ENCODE results near the gene ZNF362. TPM values are rescaled to one million over a fixed set of nuclear protein-coding genes. Genes with fewer than 3 reads are reported as not detected.
A peak's percentile ranks its signal among the peaks of the same experiment; 100 is the strongest.

ZNF362 gene
- total RNA-seq, 2 donors from 2014 or later = 25.3 to 55.4 TPM

DNA sequence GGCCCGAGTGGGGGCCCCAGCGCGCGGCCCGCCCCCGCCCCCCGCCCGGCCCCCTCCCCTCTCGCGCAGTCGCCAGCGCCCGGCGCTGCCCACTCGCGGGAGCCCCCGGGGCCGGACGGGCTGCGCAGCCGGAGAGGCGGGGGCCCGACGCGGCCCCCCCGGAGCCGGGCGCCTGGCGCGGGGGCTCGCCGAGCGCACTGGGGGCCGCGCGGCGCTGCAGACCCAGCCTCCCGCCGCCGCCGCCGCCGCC, 146 bp upstream of the ZNF362 start:
- H3K36me3 ChIP-seq = no peaks in the 10 kb centered on the region
- no peak overlapping the region for H3K27ac ChIP-seq
- no peaks in the 10 kb centered on the region for H3K27me3 ChIP-seq (replicated peaks; ENCODE audit: insufficient read depth)
- TF ChIP-seq, protein P1, sequence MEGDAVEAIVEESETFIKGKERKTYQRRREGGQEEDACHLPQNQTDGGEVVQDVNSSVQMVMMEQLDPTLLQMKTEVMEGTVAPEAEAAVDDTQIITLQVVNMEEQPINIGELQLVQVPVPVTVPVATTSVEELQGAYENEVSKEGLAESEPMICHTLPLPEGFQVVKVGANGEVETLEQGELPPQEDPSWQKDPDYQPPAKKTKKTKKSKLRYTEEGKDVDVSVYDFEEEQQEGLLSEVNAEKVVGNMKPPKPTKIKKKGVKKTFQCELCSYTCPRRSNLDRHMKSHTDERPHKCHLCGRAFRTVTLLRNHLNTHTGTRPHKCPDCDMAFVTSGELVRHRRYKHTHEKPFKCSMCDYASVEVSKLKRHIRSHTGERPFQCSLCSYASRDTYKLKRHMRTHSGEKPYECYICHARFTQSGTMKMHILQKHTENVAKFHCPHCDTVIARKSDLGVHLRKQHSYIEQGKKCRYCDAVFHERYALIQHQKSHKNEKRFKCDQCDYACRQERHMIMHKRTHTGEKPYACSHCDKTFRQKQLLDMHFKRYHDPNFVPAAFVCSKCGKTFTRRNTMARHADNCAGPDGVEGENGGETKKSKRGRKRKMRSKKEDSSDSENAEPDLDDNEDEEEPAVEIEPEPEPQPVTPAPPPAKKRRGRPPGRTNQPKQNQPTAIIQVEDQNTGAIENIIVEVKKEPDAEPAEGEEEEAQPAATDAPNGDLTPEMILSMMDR (IDR thresholded peaks at IDR 0.05) = no peak
- H3K4me1 ChIP-seq (ENCODE audit: control insufficient read depth in 1 of 2, low read depth in 2 of 2) = peaks cover 30 to 42% of the 10 kb centered on the region in 2 donors
- H3K9me3 ChIP-seq = no peaks in the 10 kb centered on the region
- no peak for DNase-seq (ENCODE audit: low spot score)
- H3K4me3 ChIP-seq = no peak overlapping the region
- peak; percentile 0 for ATAC-seq (ENCODE audit: insufficient number of reproducible peaks, low FRiP score, low read depth)

DNA sequence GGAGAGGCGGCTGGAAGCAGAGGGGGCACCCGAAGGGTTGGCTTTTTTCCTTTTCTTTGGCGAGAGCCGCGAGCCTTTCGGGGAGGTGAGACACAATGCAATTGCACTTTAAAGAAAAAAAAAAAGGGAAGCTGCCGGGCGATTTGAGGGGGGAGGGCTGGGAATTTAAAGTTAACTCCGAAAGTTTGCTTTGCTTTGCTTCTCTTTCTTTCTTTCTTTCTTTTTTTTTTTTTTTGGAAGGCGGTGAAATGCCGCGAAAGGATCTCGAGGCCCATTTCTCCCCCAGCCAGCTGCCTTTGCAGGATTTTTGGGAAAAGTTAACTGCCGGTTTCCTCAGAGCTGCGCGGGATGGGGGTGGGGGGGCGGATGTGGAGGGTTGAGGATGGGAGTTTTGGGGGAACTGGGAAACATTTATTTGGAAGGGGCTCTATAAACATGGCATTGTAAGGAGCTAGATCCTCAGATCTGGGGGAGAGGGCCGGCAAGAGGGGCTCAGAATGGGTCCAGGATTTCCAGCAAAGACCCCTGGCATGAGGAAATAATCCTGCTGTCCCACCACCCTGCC, 997 bp downstream of the ZNF362 start:
- H3K36me3 ChIP-seq = no peaks in the 10 kb centered on the region

DNA sequence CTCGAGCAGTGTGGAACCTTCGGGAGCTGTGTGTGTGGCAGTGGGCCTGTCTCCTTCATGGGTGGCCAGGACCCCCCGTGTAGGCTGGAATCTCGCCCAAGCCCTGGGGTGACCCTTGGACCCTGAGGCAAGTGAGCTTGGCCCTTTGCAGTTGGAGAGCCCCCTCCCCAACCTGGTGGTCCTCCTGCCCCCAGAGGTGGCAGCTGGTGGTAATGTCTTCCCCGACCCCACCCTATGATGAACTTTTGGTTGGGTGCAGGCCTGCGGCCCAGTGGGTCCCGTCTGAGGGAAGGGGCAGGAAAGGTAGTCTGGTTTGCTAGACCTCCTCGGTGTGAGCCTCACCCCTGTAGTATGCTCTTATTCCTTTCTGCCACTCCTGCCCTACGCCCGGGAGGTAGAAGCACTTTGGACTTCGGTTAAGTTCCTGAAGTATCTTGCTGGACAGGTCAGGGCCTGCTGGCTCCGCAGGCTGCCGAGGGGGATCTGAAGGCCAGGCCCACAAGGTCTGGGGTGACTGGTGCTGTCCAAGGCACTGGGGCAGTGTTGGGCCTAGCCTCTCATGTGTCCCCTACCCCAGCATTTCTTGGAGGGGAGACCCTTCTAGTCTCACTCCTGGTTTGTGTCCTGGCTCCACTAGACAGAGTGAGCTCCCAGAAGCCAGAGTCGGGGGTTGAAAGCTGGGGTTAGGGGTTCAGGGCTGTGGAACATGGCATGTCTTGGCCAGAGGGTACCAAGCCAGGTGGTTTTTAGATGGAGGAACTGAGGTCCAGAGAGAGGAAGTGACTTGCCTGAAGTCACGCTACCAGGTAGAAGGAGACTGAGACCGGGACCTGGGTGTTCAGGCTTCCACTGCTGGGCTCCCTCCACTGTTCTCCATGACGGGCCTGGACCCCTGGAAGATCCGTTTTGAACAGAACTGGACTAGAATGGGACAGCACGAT, 1.8 kb downstream of the ZNF362 start:
- no peak for ATAC-seq (ENCODE audit: insufficient number of reproducible peaks, low FRiP score, low read depth)

More for the DNA sequence above, 997 bp downstream of the ZNF362 start:
- DNase-seq (ENCODE audit: low spot score) (no peak), ATAC-seq (ENCODE audit: insufficient number of reproducible peaks, low FRiP score, low read depth) (no peak)
- TF ChIP-seq, protein P1 (IDR thresholded peaks at IDR 0.05) = no peak
- H3K27me3 ChIP-seq (replicated peaks; ENCODE audit: insufficient read depth) = no peaks in the 10 kb centered on the region
- H3K27ac ChIP-seq = peak overlapping the region; percentile 92 to 99
- peaks cover 32 to 52% of the 10 kb centered on the region in 2 donors for H3K4me1 ChIP-seq (ENCODE audit: control insufficient read depth in 1 of 2, low read depth in 2 of 2)
- no peaks in the 10 kb centered on the region for H3K9me3 ChIP-seq
- peak overlapping the region; percentile 79 for H3K4me3 ChIP-seq

DNA sequence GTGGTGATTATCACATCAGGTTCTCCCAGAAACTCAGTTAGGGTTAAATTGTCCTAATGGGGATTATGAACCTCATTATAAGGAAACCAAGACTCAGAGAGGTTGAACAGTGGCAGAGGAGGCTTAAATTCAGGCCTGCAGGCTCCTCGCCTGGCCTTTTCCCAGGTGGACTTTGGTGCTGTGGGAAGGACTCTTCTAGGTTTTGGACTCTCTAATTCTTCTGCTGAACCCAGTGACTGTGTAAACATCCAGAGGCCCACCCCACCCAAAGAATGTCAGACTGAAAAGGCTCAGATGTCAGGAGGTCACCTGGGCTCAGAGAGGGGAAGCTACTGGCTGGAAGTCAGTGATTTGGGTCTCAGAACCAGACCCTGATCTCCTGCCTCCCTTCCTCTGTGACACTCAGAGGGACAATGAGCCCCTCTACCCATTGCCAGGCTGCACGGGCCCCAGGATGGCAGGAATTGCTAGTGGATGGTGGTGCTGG, 2.5 kb downstream of the ZNF362 start:
- TF ChIP-seq, protein P1 (IDR thresholded peaks at IDR 0.05) = no peak
- H3K4me3 ChIP-seq = peak overlapping the region; percentile 79
- ATAC-seq (ENCODE audit: insufficient number of reproducible peaks, low FRiP score, low read depth) (no peak), DNase-seq (ENCODE audit: low spot score) (no peak)
- H3K27me3 ChIP-seq (replicated peaks; ENCODE audit: insufficient read depth) = no peaks in the 10 kb centered on the region
- no peaks in the 10 kb centered on the region for H3K9me3 ChIP-seq
- peaks cover 40 to 68% of the 10 kb centered on the region in 2 donors for H3K4me1 ChIP-seq (ENCODE audit: control insufficient read depth in 1 of 2, low read depth in 2 of 2)
- H3K36me3 ChIP-seq = no peaks in the 10 kb centered on the region
- H3K27ac ChIP-seq = peak overlapping the region; percentile 92 to 99

More for the DNA sequence above, 1.8 kb downstream of the ZNF362 start:
- no peaks in the 10 kb centered on the region for H3K36me3 ChIP-seq
- H3K4me3 ChIP-seq = peak overlapping the region; percentile 79
- H3K27me3 ChIP-seq (replicated peaks; ENCODE audit: insufficient read depth) = no peaks in the 10 kb centered on the region
- peaks cover 36 to 60% of the 10 kb centered on the region in 2 donors for H3K4me1 ChIP-seq (ENCODE audit: control insufficient read depth in 1 of 2, low read depth in 2 of 2)
- no peak for DNase-seq (ENCODE audit: low spot score)
- TF ChIP-seq, protein P1 (IDR thresholded peaks at IDR 0.05) = no peak
- H3K27ac ChIP-seq = peak overlapping the region; percentile 92 to 99
- no peaks in the 10 kb centered on the region for H3K9me3 ChIP-seq

DNA sequence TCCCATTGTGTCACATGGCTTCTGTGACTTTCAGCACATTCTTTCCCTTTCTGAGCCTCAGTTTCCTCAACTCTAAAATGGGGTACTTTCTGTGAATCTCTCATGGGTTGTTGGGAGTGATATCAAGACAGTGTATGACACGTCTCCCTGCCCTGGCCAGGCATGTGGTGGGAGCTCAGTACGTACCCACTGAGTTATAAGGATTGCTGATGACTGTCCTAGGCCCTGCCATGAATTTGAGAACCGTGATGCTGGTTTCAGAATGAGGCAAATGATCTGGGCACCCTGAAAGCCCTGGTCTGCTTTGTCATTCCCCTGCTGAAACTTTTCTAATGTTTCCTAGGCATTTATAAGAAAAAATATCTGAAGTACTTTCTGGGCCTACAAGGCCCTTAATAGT, 3.6 kb downstream of the ZNF362 start:
- H3K4me1 ChIP-seq (ENCODE audit: control insufficient read depth in 1 of 2, low read depth in 2 of 2) = peaks cover 46 to 78% of the 10 kb centered on the region in 2 donors
- no peak for DNase-seq (ENCODE audit: low spot score)

More for the DNA sequence above, 3.6 kb downstream of the ZNF362 start:
- ATAC-seq (ENCODE audit: insufficient number of reproducible peaks, low FRiP score, low read depth) = no peak
- H3K4me3 ChIP-seq = no peak overlapping the region
- H3K9me3 ChIP-seq = no peaks in the 10 kb centered on the region
- peak overlapping the region; percentile 92 to 99 for H3K27ac ChIP-seq
- H3K27me3 ChIP-seq (replicated peaks; ENCODE audit: insufficient read depth) = no peaks in the 10 kb centered on the region
- H3K36me3 ChIP-seq = no peaks in the 10 kb centered on the region
- TF ChIP-seq, protein P1 (IDR thresholded peaks at IDR 0.05) = no peak

Measured in thoracic aorta (tissue), 2 donors.